GM12891 (cell line): ENCODE results near the gene PMM1.
A peak's percentile ranks its signal among the peaks of the same experiment; 100 is the strongest.

Source experiments
- DNase-seq: peaks from one replicate; pipeline ENCODE4 v3.0.0; 2011; ENCODE audit warnings: low spot score; ENCODE audit not compliant: insufficient read length
- FAIRE-seq: peaks from 2 replicates; lab custom pipeline; 2011; peaks lifted over from hg19 to GRCh38; lab: Jason Lieb, UNC
- PAX5 ChIP-seq: IDR thresholded peaks from 2 replicates; pipeline ENCODE4 v1.6.1; 2011; ENCODE audit warnings: low read length, moderate library complexity, mild to moderate bottlenecking; ENCODE audit not compliant: insufficient read depth, severe bottlenecking
- POLR2A ChIP-seq: IDR thresholded peaks from 2 replicates; pipeline ENCODE4 v1.6.1; 2011; ENCODE audit warnings: low read depth, low read length, control low read depth
- POLR2AphosphoS5 ChIP-seq: IDR thresholded peaks from 2 replicates; pipeline ENCODE4 v1.6.1; 2011; ENCODE audit warnings: low read depth, low read length, control low read depth
- POU2F2 ChIP-seq: IDR thresholded peaks from 2 replicates; pipeline ENCODE4 v1.6.1; 2011; ENCODE audit warnings: low read depth, mild to moderate bottlenecking, control low read depth, low read length, moderate library complexity
- SPI1 ChIP-seq: IDR thresholded peaks from 2 replicates; pipeline ENCODE4 v1.6.1; 2011; ENCODE audit warnings: low read depth, low read length, control low read depth
- TAF1 ChIP-seq: IDR thresholded peaks from 2 replicates; pipeline ENCODE4 v1.6.1; 2011; ENCODE audit warnings: low read depth, low read length, control low read depth

PMM1 gene

DNA sequence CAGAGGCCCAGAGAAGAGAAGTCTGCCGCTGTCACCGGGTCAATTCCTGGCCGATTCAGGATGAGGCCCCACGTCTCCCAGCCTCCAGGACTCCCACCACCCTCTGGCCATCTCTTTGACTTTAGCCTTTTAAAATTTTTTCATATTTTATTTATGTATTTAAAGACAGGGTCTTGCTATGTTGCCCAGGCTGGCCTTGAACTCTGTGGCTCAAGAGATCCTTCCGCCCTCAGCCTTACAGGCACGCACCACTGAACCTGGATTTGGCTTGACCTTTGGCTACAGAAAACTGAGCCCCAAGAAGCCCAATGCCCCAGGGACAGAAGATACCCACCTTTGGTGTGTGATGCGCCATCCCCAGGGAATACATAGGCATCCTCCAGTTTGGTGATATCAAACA is 49.3 kb downstream of the PMM1 start:
- DNase-seq (no peak), FAIRE-seq (no peak)
- no peak for TF ChIP-seq POU2F2
- no peak for TF ChIP-seq TAF1
- no peak for TF ChIP-seq POLR2AphosphoS5
- TF ChIP-seq SPI1, result no peak
- TF ChIP-seq POLR2A, result no peak
- TF ChIP-seq PAX5, result no peak

DNA sequence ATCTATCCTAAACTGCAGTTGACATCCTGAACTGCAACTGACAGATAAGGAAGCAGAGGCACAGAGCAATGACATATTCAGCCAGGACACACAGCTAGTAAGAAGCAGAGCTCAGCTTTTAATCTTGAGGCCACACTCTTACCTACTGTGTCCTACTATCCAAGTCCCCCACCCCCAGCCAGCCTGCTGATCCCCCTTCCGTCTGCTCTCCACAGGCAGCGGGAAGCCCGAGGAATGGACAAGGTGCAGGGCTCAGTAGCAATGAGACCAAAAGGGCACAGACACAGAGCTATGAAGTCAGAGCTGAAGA is 49.7 kb downstream of the PMM1 start:
- FAIRE-seq (no peak), DNase-seq (no peak)
- TF ChIP-seq POU2F2 (no peak), TAF1 (no peak), POLR2AphosphoS5 (no peak), POLR2A (no peak), PAX5 (no peak), SPI1 (no peak)

DNA sequence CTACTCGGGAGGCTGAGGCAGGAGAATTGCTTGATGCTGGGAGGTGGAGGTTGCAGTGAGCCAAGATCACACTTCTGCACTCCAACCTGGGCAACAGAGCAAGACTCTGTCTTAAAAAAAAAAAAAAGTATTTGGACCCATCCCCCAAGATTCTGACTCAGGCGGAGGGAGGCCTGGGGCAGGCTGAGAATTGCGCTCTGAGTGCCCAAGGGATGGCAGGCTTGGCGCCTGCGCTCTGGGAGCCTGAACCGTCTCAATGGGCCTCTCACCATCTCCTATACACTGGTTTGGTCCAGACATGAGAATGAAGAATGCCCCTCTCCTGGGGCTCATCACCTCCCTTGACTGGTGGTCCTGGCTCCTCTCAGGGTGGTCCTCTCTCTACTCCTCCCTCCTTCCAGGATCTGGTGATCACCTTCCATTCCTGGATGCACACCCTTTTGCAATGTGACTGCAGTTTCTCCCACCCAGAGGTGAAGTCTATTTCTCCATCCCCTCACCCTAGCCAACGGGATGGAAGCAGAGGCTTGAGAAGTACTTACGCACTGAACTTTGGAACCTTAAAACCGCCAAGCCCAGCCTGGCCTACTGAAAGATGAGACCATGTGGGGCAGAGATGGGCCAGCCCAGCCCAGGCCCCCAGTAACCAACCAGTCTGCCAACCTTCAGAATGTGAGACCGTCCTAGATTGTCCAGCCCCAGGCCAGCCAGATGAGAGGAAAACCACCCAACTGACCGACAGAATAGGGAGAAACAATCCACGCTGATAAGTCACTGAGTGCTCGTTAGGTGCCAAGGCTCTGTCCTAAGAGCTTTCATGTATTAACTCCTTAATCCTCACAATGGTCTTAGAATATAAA is 50.3 kb downstream of the PMM1 start:
- DNase-seq, result no peak
- no peak for TF ChIP-seq POLR2AphosphoS5
- TF ChIP-seq PAX5, result no peak
- TF ChIP-seq TAF1, result no peak
- FAIRE-seq, result no peak

DNA sequence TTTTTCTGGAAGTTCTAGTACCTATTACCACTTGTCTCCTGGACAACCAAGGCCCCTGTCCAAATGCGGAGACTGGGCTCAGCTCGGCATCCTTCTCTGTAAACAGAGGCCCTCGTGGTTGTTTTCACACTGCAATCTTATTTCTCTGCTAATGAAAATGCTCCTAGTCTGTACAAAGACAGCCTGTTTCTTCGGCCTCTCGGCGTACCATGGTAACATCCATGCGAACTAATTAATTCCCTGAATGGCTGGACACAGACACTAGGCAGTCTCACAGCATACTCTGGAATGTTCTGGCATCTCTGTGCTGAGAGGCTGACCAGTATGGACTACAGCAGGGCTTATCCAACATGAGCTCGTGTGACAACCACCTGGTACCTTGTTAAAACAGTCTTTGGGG is 51.1 kb downstream of the PMM1 start:
- FAIRE-seq, result no peak
- no peak for DNase-seq
- no peak for TF ChIP-seq POLR2A
- no peak for TF ChIP-seq SPI1
- TF ChIP-seq POU2F2, result no peak

DNA sequence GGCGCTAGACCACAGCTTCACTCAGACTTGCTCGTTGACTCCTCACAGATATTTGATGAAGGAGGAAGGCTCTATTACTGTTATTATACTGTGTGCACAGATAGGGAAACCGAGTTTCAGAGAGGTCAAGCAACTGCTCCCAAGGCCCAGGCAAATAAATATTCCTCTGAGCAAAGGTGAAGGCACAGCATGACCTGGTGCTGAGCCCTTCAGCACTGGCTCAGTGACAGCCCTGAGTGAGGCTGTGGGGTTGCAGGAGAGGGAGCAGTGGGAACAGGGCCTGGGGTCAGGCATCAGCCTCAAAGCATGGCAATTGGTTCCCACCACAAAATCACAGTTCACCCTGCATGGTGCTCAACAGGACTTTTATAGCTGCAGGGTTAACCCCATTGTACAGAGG is 52.4 kb downstream of the PMM1 start:
- FAIRE-seq (no peak), DNase-seq (no peak)
- TF ChIP-seq PAX5 (no peak), POLR2AphosphoS5 (no peak), POU2F2 (no peak), SPI1 (no peak), TAF1 (no peak), POLR2A (no peak)

DNA sequence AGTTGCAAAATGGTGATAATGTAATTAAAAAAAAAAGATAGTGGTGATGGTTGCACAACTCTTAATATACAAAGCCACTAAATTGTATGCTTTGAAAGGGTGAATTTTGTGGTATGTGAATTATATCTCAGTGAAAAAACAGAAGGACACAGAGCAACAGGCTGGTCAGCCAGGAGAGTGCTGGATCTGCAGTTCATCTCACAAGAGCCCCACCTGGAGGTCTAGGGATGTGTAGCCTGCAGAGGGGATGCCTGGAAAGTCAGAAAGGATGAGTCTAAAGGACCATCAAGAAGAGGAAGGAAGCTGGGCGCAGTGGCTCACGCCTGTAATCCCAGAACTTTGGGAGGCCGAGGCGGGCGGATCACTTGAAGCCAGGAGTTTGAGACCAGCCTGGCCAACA is 54.4 kb downstream of the PMM1 start:
- FAIRE-seq (no peak), DNase-seq (no peak)
- TF ChIP-seq POU2F2 (no peak), POLR2A (no peak), TAF1 (no peak), PAX5 (no peak), SPI1 (no peak)

DNA sequence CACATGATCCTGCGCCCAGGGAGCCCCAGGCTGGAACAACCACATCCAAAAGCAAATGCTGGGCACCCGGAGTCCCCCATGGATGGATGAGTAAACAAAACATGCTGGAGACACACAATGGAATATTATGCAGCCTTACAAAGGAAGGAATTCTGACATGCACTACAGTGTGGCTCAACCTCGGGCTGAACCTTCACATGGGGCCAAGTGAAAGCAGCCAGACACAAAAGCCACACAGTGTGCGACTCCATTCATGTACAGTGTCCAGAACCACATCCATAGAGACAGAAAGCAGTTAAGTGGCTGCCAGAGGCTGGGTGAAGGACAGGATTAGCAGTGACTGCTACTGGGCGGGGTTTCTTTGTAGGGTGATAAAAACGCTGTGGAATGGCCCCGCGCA is 55.4 kb downstream of the PMM1 start:
- 0 out of 2 replicates have a peak, but pooled peaks have one; percentile 38 for TF ChIP-seq POLR2AphosphoS5
- TF ChIP-seq POLR2A, result no peak
- DNase-seq (no peak), FAIRE-seq (no peak)

DNA sequence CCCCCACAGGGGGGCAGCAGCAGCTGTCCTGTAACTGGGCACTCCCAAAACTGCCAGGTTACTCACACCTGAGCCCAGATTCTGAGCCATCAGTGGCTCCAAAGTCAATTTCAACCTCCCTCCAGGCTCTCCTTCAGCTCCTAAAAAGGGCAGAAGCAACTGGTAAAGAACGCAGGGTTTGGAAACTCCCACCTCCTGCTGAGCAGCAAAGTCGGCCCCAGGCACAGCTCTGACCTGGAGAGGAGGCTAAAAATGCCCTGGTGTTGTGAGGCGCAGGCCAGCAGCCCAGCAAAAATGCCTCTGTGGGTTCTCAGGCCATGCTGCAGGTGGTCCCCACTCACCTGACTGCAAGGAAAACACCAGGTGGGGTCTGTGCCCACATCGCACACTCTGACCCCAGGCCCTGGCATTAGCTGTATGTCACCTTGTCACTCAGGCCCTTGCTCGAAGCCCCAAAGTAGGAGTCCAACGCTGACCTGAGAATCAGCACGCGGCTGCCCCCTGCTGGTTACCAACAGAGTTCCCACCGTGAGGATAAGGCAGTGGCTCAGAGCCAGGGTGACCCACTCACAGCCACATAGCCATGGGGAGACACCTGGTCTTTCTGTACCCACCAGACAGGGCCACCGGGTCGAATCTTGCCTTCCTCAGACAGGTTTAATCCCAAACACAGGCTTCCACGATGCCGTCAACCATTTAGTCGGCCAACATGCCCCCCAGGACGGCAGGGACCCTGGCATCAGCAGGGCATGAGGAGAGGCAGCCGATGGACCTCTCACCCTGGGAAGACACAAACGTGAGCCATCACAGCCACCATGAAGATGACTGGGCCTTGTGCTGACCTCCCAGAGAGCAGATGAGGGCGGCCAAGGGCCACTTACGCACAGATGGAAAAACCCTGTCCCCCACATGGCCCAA is 56.5 kb downstream of the PMM1 start:
- TF ChIP-seq POLR2AphosphoS5 (no peak), PAX5 (no peak), TAF1 (no peak), SPI1 (no peak), POU2F2 (no peak)
- FAIRE-seq (peak; percentile 95), DNase-seq (peak; percentile 81)

DNA sequence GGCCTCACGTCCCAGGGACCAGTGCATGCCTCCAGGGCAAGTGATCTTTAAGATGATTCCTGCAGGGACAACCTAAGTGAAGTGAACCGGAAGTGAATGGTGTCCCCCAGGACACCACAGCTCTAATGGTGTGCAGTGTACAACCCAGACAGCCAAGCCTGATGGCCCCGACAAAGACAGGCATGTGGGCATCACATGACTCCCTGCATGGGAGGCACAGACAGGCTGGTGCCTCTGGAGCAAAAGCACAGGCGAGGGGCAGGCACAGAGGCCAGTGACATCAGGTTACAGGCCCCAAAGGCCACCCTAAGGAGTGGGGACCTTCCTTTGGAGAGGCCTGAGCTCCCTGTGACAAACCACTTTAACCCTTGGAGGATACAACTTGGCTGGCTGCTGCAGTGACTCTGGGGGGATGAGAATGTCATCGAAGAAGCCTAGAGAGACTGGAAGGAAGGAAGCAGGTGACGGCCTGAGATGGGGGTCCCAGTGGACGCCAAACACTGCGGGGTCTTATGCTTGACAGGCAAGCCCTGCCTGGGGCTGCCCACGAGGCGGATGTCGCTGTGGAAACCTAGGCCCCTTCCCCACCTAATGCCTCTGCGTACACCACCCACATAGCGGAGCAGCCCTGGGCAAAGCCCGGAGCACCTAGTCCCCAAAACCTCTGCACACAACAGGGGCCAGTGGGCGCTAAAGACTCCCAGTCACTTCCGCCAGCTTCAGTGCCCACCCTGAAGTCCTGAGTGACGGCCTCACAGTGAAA is 57.7 kb downstream of the PMM1 start:
- FAIRE-seq (no peak), DNase-seq (no peak)
- TF ChIP-seq TAF1 (no peak), POLR2A (no peak)
